HG03460 (cell line): ENCODE measurements around the gene PTPRN2.
"Not testable (repeated sequence)": the region's sequence is repeated elsewhere in the genome, so short reads cannot be mapped to it uniquely, and the experiment has no call there.

Experiments
- ATAC-seq: cut with Tn5 transposase; IDR thresholded peaks from one replicate; pipeline ENCODE4 v1.9.1; 2021; ENCODE audit not compliant: unreplicated experiment

Gene PTPRN2

GRCh38 chr7:157670490-157671357 lies 916.9 kb downstream of the PTPRN2 start:
- no peak for ATAC-seq

GRCh38 chr7:157669768-157670351 lies 917.8 kb downstream of the PTPRN2 start:
- ATAC-seq = no peak

GRCh38 chr7:157668884-157669767 lies 918.5 kb downstream of the PTPRN2 start:
- no peak for ATAC-seq

GRCh38 chr7:157668221-157668883 lies 919.3 kb downstream of the PTPRN2 start:
- no peak for ATAC-seq

- ATAC-seq = no peak
Measured at GRCh38 chr7:157667731-157668130, 919.9 kb downstream of the PTPRN2 start.

GRCh38 chr7:157667261-157667660 lies 920.4 kb downstream of the PTPRN2 start:
- no peak for ATAC-seq

- no peak for ATAC-seq
Measured at GRCh38 chr7:157666530-157667040, 921.0 kb downstream of the PTPRN2 start.

- ATAC-seq = not testable (repeated sequence)
Measured at GRCh38 chr7:157665634-157665988, 922.0 kb downstream of the PTPRN2 start.

- no peak for ATAC-seq
Measured at GRCh38 chr7:157664871-157665633, 922.6 kb downstream of the PTPRN2 start.

GRCh38 chr7:157664034-157664433 lies 923.6 kb downstream of the PTPRN2 start:
- no peak for ATAC-seq

- no peak for ATAC-seq
Measured at GRCh38 chr7:157662981-157663716, 924.5 kb downstream of the PTPRN2 start.

- no peak for ATAC-seq
Measured at GRCh38 chr7:157662110-157662791, 925.4 kb downstream of the PTPRN2 start.

- ATAC-seq = no peak
Measured at GRCh38 chr7:157661611-157661975, 926.0 kb downstream of the PTPRN2 start.

GRCh38 chr7:157660971-157661610 lies 926.5 kb downstream of the PTPRN2 start:
- ATAC-seq = no peak

GRCh38 chr7:157658851-157659412 lies 928.7 kb downstream of the PTPRN2 start:
- no peak for ATAC-seq

- ATAC-seq = no peak
Measured at GRCh38 chr7:157657741-157658740, 929.6 kb downstream of the PTPRN2 start.
